GM21529 (cell line): ENCODE data around the gene PLEKHG2.

ENCODE experiments used
- ATAC-seq: cut with Tn5 transposase; IDR thresholded peaks from one replicate; pipeline ENCODE4 v1.9.1; 2021; ENCODE audit not compliant: unreplicated experiment

Gene PLEKHG2

GRCh38 chr19:39385629-39386411 is 26.6 kb upstream of the PLEKHG2 start:
- no peak for ATAC-seq

GRCh38 chr19:39386557-39386956 is 25.9 kb upstream of the PLEKHG2 start:
- ATAC-seq: no peak

GRCh38 chr19:39388657-39389056 is 23.8 kb upstream of the PLEKHG2 start:
- no peak for ATAC-seq

GRCh38 chr19:39389631-39390414 is 22.6 kb upstream of the PLEKHG2 start:
- ATAC-seq: no peak

- ATAC-seq: no peak
Observed at GRCh38 chr19:39390451-39390750, 22.1 kb upstream of the PLEKHG2 start.

GRCh38 chr19:39390751-39391437 is 21.6 kb upstream of the PLEKHG2 start, which contains the start of the genes MED29 and PAF1:
TSS of gene MED29 (plus strand) at chr19:39391378. CDS start at chr19:39391423, 45 bp downstream.
TSS of gene PAF1 (minus strand) at chr19:39391106. CDS start at chr19:39390864, 242 bp downstream.
- peak; percentile 90 for ATAC-seq

GRCh38 chr19:39397360-39398296 is 14.8 kb upstream of the PLEKHG2 start:
- ATAC-seq: peak; percentile 48

GRCh38 chr19:39398297-39398864 is 14.1 kb upstream of the PLEKHG2 start:
- ATAC-seq: no peak

GRCh38 chr19:39399668-39400050 is 12.8 kb upstream of the PLEKHG2 start:
- no peak for ATAC-seq

- no peak for ATAC-seq
Observed at GRCh38 chr19:39400061-39400460, 12.4 kb upstream of the PLEKHG2 start.

GRCh38 chr19:39401070-39401548 is 11.4 kb upstream of the PLEKHG2 start:
- ATAC-seq: no peak

GRCh38 chr19:39401549-39402345 is 10.7 kb upstream of the PLEKHG2 start:
- ATAC-seq: no peak

GRCh38 chr19:39402346-39403300 is 9.8 kb upstream of the PLEKHG2 start:
- ATAC-seq: peak; percentile 18

- peak; percentile 16 for ATAC-seq
Observed at GRCh38 chr19:39403331-39404312, 8.8 kb upstream of the PLEKHG2 start.

- ATAC-seq: no peak
Observed at GRCh38 chr19:39405261-39405957, 7.1 kb upstream of the PLEKHG2 start.

- ATAC-seq: no peak
Observed at GRCh38 chr19:39405958-39406655, 6.4 kb upstream of the PLEKHG2 start.
